Mesenteric fat pad (tissue), 1 donor: ENCODE results near the gene CLSTN1. TPM values are rescaled to one million over a fixed set of nuclear protein-coding genes. Genes with fewer than 3 reads are reported as not detected.
"Not testable (repeated sequence)": the region's sequence is repeated elsewhere in the genome, so short reads cannot be mapped to it uniquely, and the experiment has no call there.

Experiments used
- DNase-seq: peaks from one replicate; pipeline ENCODE4 v3.0.0-alpha.2; 2020; ENCODE audit warnings: low spot score
- total RNA-seq: library from RNA; stranded (reverse); fragmentation: NEBNext Ultra II Directional; extraction: Animal tissue kit (Norgen Biotek cat#: 25700); gene quantifications from one replicate; pipeline ENCODE4 v1.2.1, GENCODE V29; 2021
- donor health status: DM: yes; HTN: yes; CAD: no.

CLSTN1 gene
- total RNA-seq, 1 donor from 2014 or later, result 43.6 TPM

DNA sequence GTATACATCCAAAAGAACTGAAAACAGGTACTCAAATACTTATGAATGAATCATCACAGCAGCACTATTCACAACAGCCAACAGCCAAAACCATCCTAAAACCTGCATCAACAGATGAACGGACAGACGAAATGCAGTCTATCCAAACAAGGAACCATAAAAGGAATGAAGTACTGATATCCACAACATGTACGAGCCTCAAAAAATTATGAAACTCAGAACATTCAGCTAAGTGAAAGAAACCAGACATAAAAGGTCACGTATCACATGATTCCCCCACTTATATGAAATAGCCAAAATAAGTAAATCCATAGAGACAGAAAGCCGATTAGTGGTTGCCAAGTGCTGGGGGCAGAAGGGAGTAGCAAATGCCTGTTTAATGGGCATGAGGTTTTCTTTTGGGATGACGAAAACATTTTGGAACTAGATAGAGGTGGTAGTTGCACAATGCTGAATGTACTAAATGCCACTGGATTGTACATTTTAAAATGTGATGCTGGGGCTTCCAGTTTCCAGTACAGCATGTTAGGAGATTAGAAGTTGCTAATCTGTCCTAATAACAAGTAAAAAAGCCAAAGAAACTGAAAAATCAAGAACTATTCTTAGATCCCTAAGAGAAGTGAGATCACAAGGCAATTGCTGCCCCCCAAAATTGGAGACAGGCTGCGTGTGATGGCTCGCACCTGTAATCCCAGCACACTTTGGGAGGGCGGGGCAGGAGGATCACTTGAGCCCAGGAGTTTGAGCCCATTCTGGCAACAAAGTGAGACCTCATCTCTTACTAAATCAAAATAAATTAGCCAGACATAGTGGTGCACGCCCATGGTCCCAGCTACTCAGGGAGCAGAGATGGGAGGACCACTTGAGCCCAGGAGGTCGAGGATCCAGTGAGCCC is 25.3 kb downstream of the CLSTN1 start:
- DNase-seq, result peak; percentile 33

DNA sequence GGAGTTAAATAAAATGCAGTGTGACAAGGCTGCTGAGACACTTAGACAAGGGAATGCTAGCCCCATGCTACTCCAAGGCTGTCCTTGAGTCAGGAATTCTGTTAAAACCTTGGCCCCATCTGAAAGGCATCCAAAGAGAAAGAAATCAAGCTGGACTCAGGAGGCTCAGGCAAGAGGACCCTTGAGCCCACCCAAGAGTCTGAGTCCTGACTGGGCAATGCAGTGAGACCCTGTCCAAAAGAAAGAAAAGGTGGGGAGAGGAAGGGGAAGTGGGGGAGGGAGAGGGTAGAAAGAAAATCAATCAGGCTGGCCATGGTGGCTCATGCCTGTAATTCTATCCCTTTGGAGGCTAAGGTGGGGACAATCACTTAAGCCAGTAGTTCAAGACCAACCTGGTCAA is 26.7 kb downstream of the CLSTN1 start:
- peak; percentile 49 for DNase-seq

DNA sequence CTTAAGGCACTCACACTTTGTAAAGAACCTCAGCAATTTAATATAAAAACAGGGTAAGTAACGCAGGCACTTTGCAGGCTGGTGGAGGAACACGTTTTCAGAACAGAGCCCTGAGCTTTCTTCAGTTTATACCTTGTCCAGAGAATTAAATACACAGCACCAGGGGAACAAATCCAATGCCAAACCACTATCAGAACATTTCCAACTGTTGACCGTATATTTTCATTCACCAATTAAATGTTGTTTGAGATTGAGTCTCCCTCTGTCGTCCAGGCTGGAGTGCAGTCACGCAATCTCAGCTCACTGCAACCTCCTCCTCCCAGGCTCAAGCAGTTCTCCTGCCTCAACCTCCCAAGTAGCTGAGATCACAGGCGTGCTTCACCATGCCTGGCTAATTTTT is 29.7 kb downstream of the CLSTN1 start:
- no peak for DNase-seq

DNA sequence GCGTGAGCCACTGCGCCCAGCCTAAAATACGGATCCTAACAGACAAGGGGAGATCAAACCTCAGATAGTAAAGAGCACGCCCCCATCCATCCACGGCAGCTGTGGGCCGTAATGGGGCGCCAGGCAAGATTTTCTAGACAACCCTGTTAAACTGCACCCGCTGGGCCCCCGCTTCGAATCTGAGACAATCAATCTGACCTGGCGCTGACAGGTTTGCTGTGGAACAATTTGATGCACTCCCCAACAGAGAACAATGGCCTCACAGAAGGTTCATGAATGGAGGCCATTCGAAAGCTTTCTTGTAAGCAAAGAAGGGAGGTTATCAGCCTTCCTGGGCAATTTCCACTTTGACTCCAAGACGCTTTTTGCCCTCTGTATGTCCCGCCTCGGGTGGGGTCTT is 30.5 kb downstream of the CLSTN1 start:
- DNase-seq, result no peak

DNA sequence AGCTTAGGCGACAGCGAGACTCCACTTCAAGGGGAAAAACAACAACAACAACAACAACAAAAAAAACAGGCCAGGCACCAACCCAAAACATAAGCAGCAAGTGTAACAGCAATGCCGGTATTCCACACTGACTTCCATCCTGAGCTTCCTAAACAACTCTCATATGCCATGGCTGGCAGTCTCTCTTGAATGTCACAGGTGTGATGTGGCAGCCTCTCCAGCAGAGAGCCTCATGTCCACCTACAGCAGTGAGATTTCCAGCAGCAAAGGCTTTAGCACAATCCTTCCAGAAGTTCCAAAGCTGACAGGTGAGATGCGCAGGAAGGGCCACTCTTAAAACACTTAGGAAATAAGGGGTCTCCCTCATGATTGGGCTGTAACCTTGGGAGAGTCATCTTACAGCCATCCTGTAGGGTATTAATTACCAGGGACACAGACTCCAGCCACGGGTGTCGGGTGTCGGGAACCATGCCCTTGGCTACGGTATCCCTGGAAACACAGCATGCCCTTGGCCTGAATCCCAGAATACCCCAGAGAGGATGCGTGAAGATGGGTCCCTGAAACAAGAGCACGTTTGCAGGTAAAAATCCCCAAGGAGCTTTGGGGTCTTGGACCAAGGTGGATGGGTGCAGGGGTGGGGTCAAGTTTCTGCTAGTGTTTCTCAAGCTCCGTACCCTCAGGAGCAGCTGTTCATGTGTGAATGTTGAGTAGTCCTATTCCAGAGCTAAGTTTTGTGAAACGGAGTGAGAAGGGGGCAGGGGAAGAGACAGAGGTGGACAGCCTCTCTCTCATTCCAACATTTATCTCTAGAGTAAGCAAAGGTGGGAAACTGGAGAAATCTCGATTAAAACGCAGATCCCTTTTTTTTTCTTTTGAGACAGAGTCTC is 31.4 kb downstream of the CLSTN1 start:
- no peak for DNase-seq

DNA sequence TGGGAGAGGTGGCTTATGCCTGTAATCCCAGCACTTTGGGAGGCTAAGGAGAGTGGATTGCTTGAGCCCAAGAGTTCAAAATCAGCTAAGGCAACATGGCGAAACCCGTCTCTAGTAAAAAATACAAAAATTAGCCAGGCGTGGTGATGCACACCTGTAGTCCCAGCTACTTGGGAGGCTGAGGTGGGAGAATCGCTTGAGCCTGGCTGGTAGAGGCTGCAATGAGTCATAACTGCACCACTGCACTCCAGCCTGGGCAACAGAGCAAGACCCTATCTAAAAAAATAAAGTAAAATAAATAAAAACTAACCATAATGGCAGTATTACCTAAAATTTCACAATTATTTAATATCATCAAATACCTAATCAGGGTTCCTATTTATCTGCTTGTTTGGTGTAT is 34.1 kb downstream of the CLSTN1 start:
- DNase-seq, result not testable (repeated sequence)

DNA sequence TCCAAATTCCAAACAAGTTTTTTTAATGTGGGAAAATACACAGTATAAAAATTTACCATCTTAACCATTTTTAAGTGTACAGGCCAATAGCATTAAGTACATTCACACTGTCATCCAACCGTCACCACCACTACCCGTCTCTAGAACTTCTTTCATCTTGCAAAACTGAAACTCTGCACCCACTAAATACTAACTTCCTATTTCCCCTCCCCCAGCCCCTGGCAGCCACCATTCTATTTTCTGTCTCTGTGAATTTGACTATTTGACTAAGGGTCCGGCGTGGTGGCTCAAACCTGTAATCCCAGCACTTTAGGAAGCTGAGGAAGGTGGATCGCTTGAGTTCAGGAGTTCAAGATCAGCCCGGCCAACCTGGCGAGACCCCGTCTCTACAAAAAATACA is 36.1 kb downstream of the CLSTN1 start:
- no peak for DNase-seq

DNA sequence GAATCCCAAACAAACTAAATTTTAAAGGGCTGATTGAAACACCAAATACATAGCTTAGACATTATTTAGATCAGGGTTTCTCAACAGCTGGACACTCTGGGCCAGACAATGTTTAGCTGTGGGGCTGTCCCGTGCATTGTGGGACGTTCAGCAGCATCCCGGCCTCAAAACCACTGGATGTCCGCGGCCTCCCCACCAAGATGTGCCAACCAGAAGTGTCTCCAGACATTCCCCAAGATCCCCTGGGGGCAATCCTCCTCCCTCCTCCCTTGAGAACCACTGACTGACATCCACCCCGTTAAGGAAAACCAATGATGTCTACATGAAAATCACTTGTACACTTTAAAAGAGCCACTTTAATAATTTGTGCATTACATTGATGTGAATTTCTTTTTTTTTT is 38.4 kb downstream of the CLSTN1 start:
- DNase-seq, result no peak

DNA sequence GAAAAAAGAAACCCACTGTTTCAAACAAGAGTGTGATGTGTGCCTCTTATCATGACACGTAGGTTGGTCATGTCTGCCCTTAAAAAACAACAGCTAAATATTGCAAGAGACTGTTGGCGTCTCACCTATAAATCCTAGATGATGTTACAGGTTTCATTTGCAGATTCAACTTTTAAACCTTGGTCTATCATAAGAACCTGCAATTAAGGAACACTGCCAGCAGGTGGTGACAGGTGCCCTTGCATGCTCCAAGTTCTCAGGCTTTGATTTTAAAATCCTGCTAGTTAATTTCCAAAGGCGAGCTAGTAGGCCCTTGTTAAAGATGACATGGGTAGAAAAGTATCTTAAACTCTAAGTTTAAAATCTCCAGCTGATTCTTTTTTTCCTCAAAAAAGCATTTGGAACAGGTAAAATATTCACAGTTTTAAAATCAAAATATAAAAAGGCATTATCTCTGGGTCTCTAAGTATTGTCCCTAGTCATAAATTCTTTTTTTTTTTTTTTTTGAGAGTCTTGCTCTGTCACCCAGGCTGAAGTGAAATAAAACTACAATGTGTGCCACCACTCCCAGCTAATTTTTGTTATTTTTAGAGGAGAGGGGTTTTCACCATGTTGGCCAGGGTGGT is 39.1 kb downstream of the CLSTN1 start:
- DNase-seq, result no peak

DNA sequence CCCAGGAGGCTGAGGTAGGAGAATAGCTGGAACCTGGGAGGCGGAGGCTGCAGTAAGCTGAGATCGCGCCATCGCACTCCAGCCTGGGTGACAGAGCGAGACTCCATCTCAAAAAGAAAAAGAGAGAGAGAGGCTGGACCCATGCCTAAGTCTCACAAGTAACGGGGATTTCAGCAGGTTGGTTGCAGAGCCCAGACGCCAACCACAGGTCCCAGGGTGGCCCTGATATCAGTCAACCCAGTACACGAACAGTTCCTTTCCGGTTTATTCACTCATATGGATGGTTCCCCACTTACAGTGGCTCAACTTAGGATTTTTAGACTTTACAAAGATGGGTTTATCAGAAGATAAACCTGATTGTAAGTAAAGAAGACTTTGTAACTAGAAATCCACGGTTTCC is 40.9 kb downstream of the CLSTN1 start:
- DNase-seq, result no peak

DNA sequence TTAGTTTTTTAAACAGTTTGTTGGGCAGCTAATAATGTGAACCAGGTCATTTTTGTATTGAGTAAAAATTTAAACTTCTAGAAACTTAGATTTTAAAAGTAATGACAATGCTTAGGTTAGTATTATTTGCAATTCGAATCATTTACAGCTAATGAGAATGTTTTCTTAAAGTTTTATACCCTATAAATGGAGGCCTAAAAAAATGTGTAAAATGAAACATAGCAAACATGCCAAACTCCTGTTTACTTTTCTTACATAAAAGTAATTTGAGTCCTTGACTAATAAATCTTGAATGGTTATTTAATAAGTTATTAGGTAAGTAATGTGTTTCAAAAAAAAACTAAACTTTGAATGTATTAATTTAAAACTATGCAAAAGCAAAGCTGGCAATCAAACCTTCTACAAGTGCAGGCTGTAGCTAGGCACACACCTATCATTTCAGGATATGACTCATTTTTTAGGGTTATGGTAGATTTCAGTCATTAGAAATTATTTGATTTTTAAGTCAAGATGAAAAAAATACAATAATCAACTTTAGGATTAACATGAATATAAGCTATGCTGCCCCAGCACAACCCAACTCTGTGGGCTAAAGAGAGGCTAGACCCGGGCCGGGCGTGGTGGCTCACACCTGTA is 41.5 kb downstream of the CLSTN1 start:
- DNase-seq, result no peak

DNA sequence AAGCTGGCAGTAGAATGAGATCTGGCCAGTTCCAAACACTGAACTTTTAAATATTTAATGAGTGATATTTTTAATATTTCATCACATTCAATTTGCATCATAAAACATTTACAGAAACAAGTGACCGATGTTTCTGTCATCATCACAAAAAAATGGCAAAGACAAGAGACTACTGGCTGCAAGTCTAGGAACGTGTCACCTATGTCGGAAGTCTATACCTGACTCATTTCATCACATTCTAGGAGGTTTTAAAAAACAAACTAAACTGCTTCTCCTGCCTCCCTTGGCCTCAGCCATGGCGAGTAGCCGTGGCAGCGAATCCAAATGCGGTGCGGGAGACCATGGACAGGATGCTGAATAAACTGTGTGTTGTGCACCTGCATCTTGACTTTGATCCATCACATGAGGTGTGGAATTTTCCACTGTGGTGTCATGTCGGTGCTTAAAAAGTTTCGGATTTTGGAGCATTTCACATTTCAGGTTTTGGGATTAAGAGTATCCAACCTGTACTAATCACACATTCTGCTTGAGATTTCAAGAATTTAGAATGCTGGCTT is 43.1 kb downstream of the CLSTN1 start:
- DNase-seq, result no peak

DNA sequence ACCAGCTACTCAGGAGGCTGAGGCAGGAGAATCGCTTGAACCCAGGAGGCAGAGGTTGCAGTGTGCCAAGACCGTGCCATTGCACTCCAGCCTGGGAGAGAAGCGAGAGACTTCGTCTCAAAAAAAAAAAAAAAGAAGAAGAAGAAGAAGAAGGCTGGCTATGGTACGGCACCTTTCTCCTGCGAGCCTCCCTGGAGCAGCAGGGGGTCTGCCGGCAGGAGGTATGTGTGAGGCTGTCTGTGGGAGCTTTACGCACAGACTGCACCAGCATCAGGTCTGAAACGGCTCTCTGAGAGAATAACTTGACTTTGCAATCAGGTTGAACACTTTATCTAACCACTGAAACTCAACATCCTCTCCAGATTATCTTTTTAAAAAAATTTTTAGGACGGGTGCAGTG is 44.9 kb downstream of the CLSTN1 start:
- DNase-seq, result no peak

DNA sequence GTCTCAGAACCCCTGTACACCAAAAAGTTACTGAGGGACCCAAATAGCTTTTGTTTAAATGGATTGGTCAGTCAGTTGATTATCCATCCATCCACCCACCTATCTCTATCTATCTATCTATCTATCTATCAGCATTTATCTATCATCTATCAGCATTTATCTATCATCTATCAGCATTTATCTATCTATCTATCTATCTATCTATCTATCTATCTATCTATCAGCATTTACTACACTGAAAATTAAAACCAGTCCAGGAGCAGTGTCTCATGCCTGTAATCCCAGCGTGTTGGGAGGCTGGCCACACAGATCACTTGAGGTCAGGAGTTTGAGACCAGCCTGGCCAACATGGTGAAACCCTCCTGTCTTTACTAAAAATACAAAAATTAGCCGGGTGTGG is 47.1 kb downstream of the CLSTN1 start:
- no peak for DNase-seq

DNA sequence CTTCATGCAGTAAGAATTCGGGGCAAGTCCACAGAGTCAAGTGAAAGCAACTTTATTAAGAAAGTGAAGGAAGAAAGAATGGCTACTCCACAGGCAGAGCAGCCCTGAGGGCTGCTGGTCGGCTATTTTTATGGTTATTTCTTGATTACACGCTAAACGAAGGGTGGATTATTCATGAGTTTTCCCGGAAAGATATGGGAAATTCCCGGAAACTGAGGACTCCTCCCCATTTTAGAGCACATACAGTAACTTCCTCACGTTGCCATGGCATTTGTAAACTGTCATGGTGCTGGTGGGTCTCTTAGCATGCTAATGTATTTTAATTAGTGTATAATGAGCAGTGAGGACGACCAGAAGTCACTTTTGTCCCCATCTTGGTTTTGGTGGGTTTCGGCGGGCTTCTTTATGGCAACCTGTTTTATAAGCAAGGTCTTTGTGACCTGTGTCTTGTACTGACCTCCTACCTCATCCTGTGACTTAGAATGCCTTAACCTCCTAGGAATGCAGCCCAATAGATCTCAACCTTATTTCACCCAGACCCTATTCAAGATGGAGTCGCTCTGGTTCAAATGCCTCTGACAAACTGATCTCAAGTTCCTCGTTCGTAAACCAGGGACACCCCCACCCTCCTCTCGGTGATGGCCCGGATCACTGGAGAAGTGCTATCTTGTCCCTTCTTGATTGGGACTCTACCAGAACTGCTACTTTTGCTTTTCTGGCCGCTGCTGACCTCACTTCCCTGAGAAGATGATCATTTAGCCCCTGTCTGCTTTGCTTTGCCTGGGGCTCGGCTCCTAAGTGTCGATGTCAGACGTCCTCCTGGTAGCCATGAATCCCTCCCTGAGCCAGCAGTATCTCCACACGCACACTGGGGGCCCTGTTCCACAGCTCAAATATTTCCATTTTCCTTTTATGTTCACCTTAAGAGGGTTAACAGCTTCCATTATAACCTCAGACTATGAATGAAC is 48.8 kb downstream of the CLSTN1 start:
- DNase-seq, result no peak

DNA sequence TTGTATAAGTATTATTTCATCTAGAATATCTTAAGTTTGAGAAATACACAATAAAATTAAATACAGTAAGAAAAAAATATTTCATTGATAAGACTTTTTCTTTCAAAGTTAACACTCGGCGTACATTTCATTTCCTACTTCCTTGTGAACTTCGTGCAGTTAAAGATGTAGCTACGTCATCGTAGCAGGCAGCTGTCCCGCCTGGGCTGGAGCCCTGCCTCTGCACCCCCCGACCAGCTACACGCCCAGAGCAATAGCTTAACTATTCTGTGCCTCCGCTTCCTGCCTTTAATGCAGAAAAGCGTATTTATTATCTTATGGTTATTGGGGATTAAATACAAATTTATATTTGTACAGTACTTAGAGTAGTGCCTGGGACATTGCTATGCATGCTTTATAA is 53.5 kb downstream of the CLSTN1 start:
- no peak for DNase-seq

DNA sequence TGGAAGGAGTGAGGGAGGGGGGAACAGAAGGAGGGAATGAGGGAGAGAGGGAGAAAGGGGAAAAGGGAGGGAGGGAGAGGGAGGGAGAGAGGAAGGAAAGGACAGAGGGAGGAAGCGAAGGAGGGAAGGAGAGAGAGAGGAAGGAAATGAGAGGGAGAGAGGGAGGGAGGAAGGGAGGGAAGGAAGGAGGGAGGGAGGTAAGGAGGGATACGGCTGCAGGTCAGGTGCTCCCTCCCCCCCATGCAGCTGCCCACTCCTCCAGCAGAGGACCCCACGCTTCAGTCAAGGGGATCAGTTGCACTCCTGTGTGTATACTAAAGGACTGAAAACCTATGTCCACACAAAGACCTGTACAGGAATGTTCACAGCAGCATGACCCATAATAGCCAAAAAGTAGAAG is 54.8 kb downstream of the CLSTN1 start:
- DNase-seq, result no peak

DNA sequence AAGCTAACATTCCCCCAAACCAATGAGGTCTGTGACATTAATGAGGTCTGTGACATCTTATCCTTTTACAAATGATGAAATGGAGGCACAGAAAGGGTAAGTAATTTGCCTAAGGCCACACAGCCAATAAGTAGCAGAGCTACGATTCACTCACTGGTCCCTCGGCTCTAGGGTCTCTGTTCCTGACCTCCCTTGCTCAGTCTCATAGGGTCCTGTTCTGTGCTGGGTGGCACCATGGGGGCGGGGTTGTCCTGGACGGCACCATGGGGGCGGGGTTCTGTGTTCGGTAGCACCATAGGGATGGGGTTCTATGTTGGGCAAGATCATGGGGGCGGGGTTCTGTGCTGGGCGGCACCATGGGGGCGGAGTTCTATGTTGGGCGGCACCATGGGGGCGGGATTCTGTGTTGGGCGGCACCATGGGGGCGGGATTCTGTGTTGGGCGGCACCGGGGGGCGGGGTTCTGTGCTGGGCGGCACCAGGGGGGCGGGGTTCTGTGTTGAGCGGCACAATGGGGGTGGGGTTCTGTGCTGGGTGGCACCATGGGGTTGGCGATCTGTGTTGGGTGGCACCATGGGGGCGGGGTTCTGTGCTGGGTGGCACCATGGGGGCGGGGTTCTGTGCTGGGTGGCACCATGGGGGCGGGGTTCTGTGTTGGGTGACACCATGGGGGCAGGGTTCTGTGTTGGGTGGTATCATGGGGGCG is 55.6 kb downstream of the CLSTN1 start:
- DNase-seq, result no peak

DNA sequence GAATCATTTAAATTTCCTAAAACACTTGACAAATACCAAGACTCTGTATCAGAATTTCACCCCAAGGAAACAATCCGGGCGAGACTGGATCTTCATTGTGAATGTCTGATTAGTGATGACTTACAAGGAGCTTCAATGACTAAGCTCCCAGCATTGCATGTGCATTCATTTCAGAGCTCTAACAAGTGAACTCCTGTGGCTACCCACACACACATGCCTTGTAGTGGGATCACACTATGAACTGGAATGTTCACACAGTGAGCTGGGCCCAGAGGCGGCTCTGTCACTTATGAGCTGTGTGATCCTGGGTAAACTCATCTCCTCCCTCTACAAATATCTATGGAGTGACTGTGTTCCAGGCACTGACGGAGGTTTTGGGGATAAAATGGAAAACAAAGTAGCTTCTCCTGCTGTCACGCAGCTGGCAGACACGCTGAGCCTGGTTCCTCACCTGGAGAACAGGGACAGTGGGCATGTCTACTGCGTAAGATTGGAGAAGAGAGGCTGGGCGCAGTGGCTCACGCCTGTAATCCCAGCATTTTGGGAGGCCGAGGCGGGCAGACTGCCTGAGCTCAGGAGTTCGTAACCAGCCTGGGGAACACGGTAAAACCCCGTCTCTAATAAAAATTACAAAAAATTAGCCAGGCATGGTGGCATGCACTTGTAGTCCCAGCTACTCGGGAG is 56.9 kb downstream of the CLSTN1 start:
- DNase-seq, result no peak
